Lower leg skin (tissue), 4 donors: ENCODE data around the gene JOSD1. TPM values are rescaled to one million over a fixed set of nuclear protein-coding genes. Genes with fewer than 3 reads are reported as not detected.

Experiments
- DNase-seq, 2 donors: peaks; one replicate each; pipeline ENCODE4 v3.0.0-alpha.2; 2019; ENCODE audit warnings: low spot score in 2 of 2
- H3K4me3 ChIP-seq: fragments of 200-600 bp; sonication (generic); 2 replicates; pipeline ENCODE4 v1.5.1; 2017; ENCODE audit warnings: mild to moderate bottlenecking, low read depth; ENCODE audit not compliant: poor library complexity, severe bottlenecking
- CTCF ChIP-seq, 3 donors: fragments of 450-650 bp; IDR thresholded peaks; one replicate each; pipeline ENCODE4 v1.5.1; 2016; ENCODE audit warnings: antibody characterized with exemption in 3 of 3, mild to moderate bottlenecking in 3 of 3, moderate library complexity in 2 of 3
- POLR2A ChIP-seq, 2 donors: fragments of 450-650 bp; IDR thresholded peaks; one replicate each; pipeline ENCODE4 v1.6.1; 2016 to 2017; ENCODE audit warnings: antibody characterized with exemption in 2 of 2, mild to moderate bottlenecking in 1 of 2, moderate library complexity in 1 of 2
- WGBS, 2 donors: methylation state at CpG; one replicate each; pipeline ENCODE4 v1.1.5; 2018; 5-methylcytosine and 5-hydroxymethylcytosine counted together
- intact Hi-C: fragments of 100-400 bp; cut with DNase I; formaldehyde crosslinking; loops from one replicate; pipeline ENCODE4 v1.15.0; 2023; ENCODE audit warnings: low total_unique reads
- total RNA-seq, 4 donors: library from RNA; depleted of rRNA; stranded (reverse); fragments of >200 nt; gene quantifications; one replicate each; pipeline ENCODE4 v1.1.0, GENCODE V29; 2016

JOSD1 gene
- total RNA-seq = 10 to 100 TPM; 52.0 to 90.6 (median 68.0) TPM

GRCh38 chr22:38700789-38701628 lies at the start of gene JOSD1:
TSS of gene JOSD1 (minus strand) at chr22:38700943. CDS start at chr22:38699987, 956 bp downstream.
- TF ChIP-seq POLR2A (IDR thresholded peaks at IDR 0.05) (peak in 1 of 2 donors; percentile 71), CTCF (IDR thresholded peaks at IDR 0.05) (no peak)
- peak; percentile 95 to 99 for DNase-seq
- intact Hi-C loops = no loop called here
- 1% methylated on average over 27 to 39 of the region's 94 CpGs for WGBS, 2 donors
- peak within 1 kb of the TSS; percentile 70 for H3K4me3 ChIP-seq

GRCh38 chr22:38750104-38750503 lies 49.4 kb upstream of the JOSD1 start:
- 94% methylated on average over 14 of the region's 14 CpGs for WGBS, 2 donors
- DNase-seq = no peak
- intact Hi-C loops = no loop called here
- no peak overlapping the region for H3K4me3 ChIP-seq
- TF ChIP-seq POLR2A (IDR thresholded peaks at IDR 0.05) (no peak), CTCF (IDR thresholded peaks at IDR 0.05) (no peak)

- DNase-seq = no peak
- no peak for TF ChIP-seq POLR2A (IDR thresholded peaks at IDR 0.05)
- no peak for TF ChIP-seq CTCF (IDR thresholded peaks at IDR 0.05)
- intact Hi-C loops = no loop called here
- H3K4me3 ChIP-seq = no peak overlapping the region
- whole genome bisulfite sequencing, 2 donors = 48 to 67% methylated on average over 14 of the region's 14 CpGs
These were observed 47.9 kb upstream of the JOSD1 start for GRCh38 chr22:38748487-38749136.

- intact Hi-C loops = no loop called here
- WGBS, 2 donors = 90 to 92% methylated on average over 14 of the region's 14 CpGs
- TF ChIP-seq POLR2A (IDR thresholded peaks at IDR 0.05) (no peak), CTCF (IDR thresholded peaks at IDR 0.05) (no peak)
These were observed 45.1 kb upstream of the JOSD1 start for GRCh38 chr22:38745676-38746460.

GRCh38 chr22:38744981-38745380 lies 44.2 kb upstream of the JOSD1 start:
- DNase-seq = no peak
- WGBS, 2 donors = 76 to 80% methylated on average over 6 of the region's 6 CpGs
- no peak for TF ChIP-seq CTCF (IDR thresholded peaks at IDR 0.05)
- no peak for TF ChIP-seq POLR2A (IDR thresholded peaks at IDR 0.05)
- intact Hi-C loops = no loop called here
- no peak overlapping the region for H3K4me3 ChIP-seq

More at GRCh38 chr22:38745676-38746460, 45.1 kb upstream of the JOSD1 start:
- H3K4me3 ChIP-seq = no peak overlapping the region
- no peak for DNase-seq
